ENCODE data around the gene PRR13.

DNA sequence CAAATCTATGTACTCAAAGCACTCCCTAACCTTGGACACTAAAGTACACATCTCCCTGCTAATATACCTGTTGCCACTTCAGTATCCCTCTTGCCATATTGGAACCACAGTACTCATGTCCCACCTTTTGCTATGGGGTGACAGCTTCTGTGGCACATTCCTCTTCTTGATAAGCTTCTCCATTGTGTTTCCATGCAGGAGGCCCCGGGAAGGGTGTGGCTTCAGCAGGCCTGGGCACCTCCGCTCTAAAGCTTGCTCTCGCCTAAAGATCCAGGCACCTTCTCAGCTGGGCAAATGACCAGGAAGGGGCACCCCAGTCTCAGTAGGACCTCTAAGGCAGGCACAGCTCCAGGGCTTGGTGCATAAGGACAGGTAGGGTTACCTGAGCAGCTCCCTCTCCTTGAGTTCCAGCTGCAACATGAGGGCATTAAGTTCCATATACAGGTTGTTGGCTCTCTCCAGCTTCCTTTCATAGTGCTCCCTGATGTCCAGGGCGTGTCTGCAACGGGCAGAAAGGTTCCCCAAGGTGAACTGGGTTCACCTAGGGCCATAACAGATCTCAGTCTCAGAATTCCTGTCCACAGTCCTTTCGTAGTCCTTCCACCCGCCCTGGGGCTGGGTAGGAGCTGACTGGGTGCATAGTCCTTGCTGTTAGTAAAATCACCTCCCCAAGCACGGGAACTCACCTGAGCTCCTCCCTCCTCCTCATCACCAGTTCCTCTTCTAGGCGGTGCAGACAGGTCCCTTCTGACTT lies 41.9 kb downstream of the PRR13 start:
- TF ChIP-seq CTCF (IDR thresholded peaks at IDR 0.05; ENCODE audit: insufficient read depth, low read length, poor library complexity, severe bottlenecking) (no peak), EZH2phosphoT487 (conservative IDR thresholded peaks at IDR 0.05; ENCODE audit: low read length) (no peak)
